CD8-positive, alpha-beta memory T cell (primary cell): ENCODE results near the gene CACNA1C. TPM values are rescaled to one million over a fixed set of nuclear protein-coding genes. Genes with fewer than 3 reads are reported as not detected.
A peak's percentile ranks its signal among the peaks of the same experiment; 100 is the strongest.

Source experiments
- CTCF ChIA-PET: fragments of 350-600 bp; sonication (Branson Sonifier 250); formaldehyde crosslinking; loops from one replicate; lab custom pipeline; 2021; ENCODE audit warnings: antibody characterized with exemption; lab: Charles Lee
- POLR2A ChIA-PET: fragments of 350-600 bp; sonication (Branson Sonifier 250); formaldehyde crosslinking; loops from one replicate; lab custom pipeline; 2021; ENCODE audit warnings: antibody characterized with exemption; lab: Charles Lee
- DNase-seq, 5 donors: peaks; one replicate each; pipeline versions ENCODE4 v3.0.0 to v3.0.0-alpha.2; 2020 to 2022; ENCODE audit warnings: mixed read lengths in 1 of 5
- H3K27ac ChIP-seq: one replicate; pipeline ENCODE4 v1.7.0; 2013; ENCODE audit warnings: low read depth, mild to moderate bottlenecking, low read length, moderate library complexity
- H3K27me3 ChIP-seq: 2 replicates; pipeline ENCODE4 v1.7.0; 2013; ENCODE audit warnings: low read length, mild to moderate bottlenecking; ENCODE audit not compliant: insufficient read depth, poor library complexity, severe bottlenecking
- H3K36me3 ChIP-seq: 2 replicates; pipeline ENCODE4 v1.7.0; 2013; ENCODE audit warnings: mild to moderate bottlenecking, low read length, moderate library complexity; ENCODE audit not compliant: insufficient read depth
- H3K4me1 ChIP-seq: 2 replicates; pipeline ENCODE4 v1.7.0; 2013; ENCODE audit warnings: mild to moderate bottlenecking, low read length, moderate library complexity; ENCODE audit not compliant: insufficient read depth
- H3K4me3 ChIP-seq: 2 replicates; pipeline ENCODE4 v1.7.0; 2013; ENCODE audit warnings: mild to moderate bottlenecking, low read length
- H3K9me3 ChIP-seq: 2 replicates; pipeline ENCODE4 v1.7.0; 2013; ENCODE audit warnings: mild to moderate bottlenecking, low read length
- H3K27ac Mint-ChIP-seq, 8 donors: one replicate each; pipeline ENCODE4 v1.8.0; 2020 to 2021; ENCODE audit warnings: mixed read lengths in 8 of 8, mild to moderate bottlenecking in 6 of 8, inconsistent platforms in 3 of 8, moderate library complexity in 3 of 8
- H3K27me3 Mint-ChIP-seq, 2 donors: one replicate each; pipeline ENCODE4 v1.8.0; 2020 to 2021; ENCODE audit warnings: mixed read lengths in 2 of 2, mild to moderate bottlenecking in 1 of 2, moderate library complexity in 1 of 2
- H3K36me3 Mint-ChIP-seq, 3 donors: one replicate each; pipeline ENCODE4 v1.8.0; 2020 to 2021; ENCODE audit warnings: mixed read lengths in 3 of 3, inconsistent platforms in 1 of 3, mild to moderate bottlenecking in 1 of 3
- H3K4me1 Mint-ChIP-seq, 3 donors: one replicate each; pipeline ENCODE4 v1.8.0; 2020 to 2021; ENCODE audit warnings: mixed read lengths in 3 of 3, inconsistent platforms in 1 of 3, mild to moderate bottlenecking in 1 of 3
- H3K4me3 Mint-ChIP-seq, 7 donors: one replicate each; pipeline ENCODE4 v1.8.0; 2020 to 2021; ENCODE audit warnings: mixed read lengths in 7 of 7, mild to moderate bottlenecking in 6 of 7, moderate library complexity in 4 of 7, inconsistent platforms in 2 of 7
- H3K9me3 Mint-ChIP-seq, 5 donors: one replicate each; pipeline ENCODE4 v1.8.0; 2020 to 2022; ENCODE audit warnings: mixed read lengths in 5 of 5, mild to moderate bottlenecking in 3 of 5, moderate library complexity in 2 of 5, inconsistent platforms in 1 of 5
- polyA plus RNA-seq: library from polyadenylated mRNA; unstranded; fragments of 300-500 nt; fragmentation: Illumina TruSeq; gene quantifications from one replicate; pipeline ENCODE4 v1.2.3, GENCODE V29; 2021
- total RNA-seq, 2 experiments: library from RNA; stranded (reverse); gene quantifications; one replicate each; pipeline ENCODE4 v1.2.3, GENCODE V29; 2021

Gene CACNA1C
- total and polyA plus RNA-seq, 3 experiments from 2014 or later, result 0.04 to 0.10 (median 0.04) TPM

- H3K27me3 Mint-ChIP-seq, result peaks cover 16 to 61% of the 10 kb centered on the region in 2 donors
- no peaks in the 10 kb centered on the region for H3K27me3 ChIP-seq
- ChIA-PET POLR2A (no interaction called here), CTCF (no interaction called here)
- no peaks in the 10 kb centered on the region for H3K36me3 ChIP-seq
- H3K4me1 Mint-ChIP-seq, result no peaks in the 10 kb centered on the region
- DNase-seq, result no peak
- no peaks in the 10 kb centered on the region for H3K36me3 Mint-ChIP-seq
- H3K9me3 Mint-ChIP-seq, result no peaks in the 10 kb centered on the region
- no peaks in the 10 kb centered on the region for H3K4me1 ChIP-seq
- H3K9me3 ChIP-seq, result no peaks in the 10 kb centered on the region
- no peak overlapping the region for H3K4me3 Mint-ChIP-seq
- no peak overlapping the region for H3K4me3 ChIP-seq
- H3K27ac ChIP-seq, result no peak overlapping the region
- no peak overlapping the region for H3K27ac Mint-ChIP-seq
Measured at GRCh38 chr12:2177003-2177402, 124.2 kb downstream of the CACNA1C start.

GRCh38 chr12:2177751-2178150 lies 125.0 kb downstream of the CACNA1C start:
- DNase-seq, result no peak
- H3K36me3 Mint-ChIP-seq, result no peaks in the 10 kb centered on the region
- no peaks in the 10 kb centered on the region for H3K9me3 Mint-ChIP-seq
- Histone ChIP-seq H3K4me3 (no peak overlapping the region), H3K27me3 (no peaks in the 10 kb centered on the region), H3K9me3 (no peaks in the 10 kb centered on the region), H3K4me1 (no peaks in the 10 kb centered on the region), H3K27ac (no peak overlapping the region), H3K36me3 (no peaks in the 10 kb centered on the region)
- peaks cover 16 to 63% of the 10 kb centered on the region in 2 donors for H3K27me3 Mint-ChIP-seq
- no peak overlapping the region for H3K4me3 Mint-ChIP-seq
- no peak overlapping the region for H3K27ac Mint-ChIP-seq
- CTCF ChIA-PET, result no interaction called here
- POLR2A ChIA-PET, result no interaction called here
- H3K4me1 Mint-ChIP-seq, result no peaks in the 10 kb centered on the region

- Mint-ChIP-seq H3K27ac (peak overlapping the region in 1 of 8 donors; percentile 44), H3K36me3 (no peaks in the 10 kb centered on the region), H3K4me1 (peaks cover 0 to 3% (median 0%) of the 10 kb centered on the region in 3 donors), H3K27me3 (peaks cover 12 to 65% of the 10 kb centered on the region in 2 donors), H3K9me3 (no peaks in the 10 kb centered on the region), H3K4me3 (no peak overlapping the region)
- no peak overlapping the region for H3K4me3 ChIP-seq
- no peaks in the 10 kb centered on the region for H3K9me3 ChIP-seq
- ChIA-PET POLR2A (no interaction called here), CTCF (no interaction called here)
- peaks cover 3% of the 10 kb centered on the region for H3K27me3 ChIP-seq
- no peaks in the 10 kb centered on the region for H3K4me1 ChIP-seq
- no peaks in the 10 kb centered on the region for H3K36me3 ChIP-seq
- DNase-seq, result no peak
- H3K27ac ChIP-seq, result no peak overlapping the region
Measured at GRCh38 chr12:2179058-2179457, 126.3 kb downstream of the CACNA1C start.

- Mint-ChIP-seq H3K9me3 (no peaks in the 10 kb centered on the region), H3K27ac (no peak overlapping the region)
Measured at GRCh38 chr12:2179953-2180736, 127.4 kb downstream of the CACNA1C start.

GRCh38 chr12:2180737-2181082 lies 127.9 kb downstream of the CACNA1C start:
- POLR2A ChIA-PET, result no interaction called here
- H3K9me3 ChIP-seq, result no peaks in the 10 kb centered on the region
- H3K4me1 Mint-ChIP-seq, result peaks cover 0 to 7% (median 4%) of the 10 kb centered on the region in 3 donors
- no peak for DNase-seq
- H3K36me3 Mint-ChIP-seq, result no peaks in the 10 kb centered on the region
- H3K4me1 ChIP-seq, result no peaks in the 10 kb centered on the region
- no peaks in the 10 kb centered on the region for H3K36me3 ChIP-seq
- no peak overlapping the region for H3K4me3 ChIP-seq
- no peak overlapping the region for H3K4me3 Mint-ChIP-seq
- H3K27ac ChIP-seq, result no peak overlapping the region
- peaks cover 14 to 72% of the 10 kb centered on the region in 2 donors for H3K27me3 Mint-ChIP-seq
- H3K27ac Mint-ChIP-seq, result no peak overlapping the region
- H3K9me3 Mint-ChIP-seq, result no peaks in the 10 kb centered on the region
- peaks cover 5% of the 10 kb centered on the region for H3K27me3 ChIP-seq
- CTCF ChIA-PET, result no interaction called here

More at GRCh38 chr12:2179953-2180736, 127.4 kb downstream of the CACNA1C start:
- no peak for DNase-seq
- no peaks in the 10 kb centered on the region for H3K9me3 ChIP-seq
- H3K27ac ChIP-seq, result no peak overlapping the region
- H3K4me3 ChIP-seq, result no peak overlapping the region
- peaks cover 0 to 7% (median 4%) of the 10 kb centered on the region in 3 donors for H3K4me1 Mint-ChIP-seq
- POLR2A ChIA-PET, result no interaction called here
- H3K36me3 ChIP-seq, result no peaks in the 10 kb centered on the region
- H3K27me3 ChIP-seq, result peaks cover 5% of the 10 kb centered on the region
- H3K27me3 Mint-ChIP-seq, result peaks cover 14 to 68% of the 10 kb centered on the region in 2 donors
- H3K36me3 Mint-ChIP-seq, result no peaks in the 10 kb centered on the region
- CTCF ChIA-PET, result no interaction called here
- H3K4me3 Mint-ChIP-seq, result no peak overlapping the region
- H3K4me1 ChIP-seq, result no peaks in the 10 kb centered on the region

GRCh38 chr12:2183556-2184541 lies 131.1 kb downstream of the CACNA1C start:
- H3K4me3 Mint-ChIP-seq, result no peak overlapping the region
- Histone ChIP-seq H3K27me3 (peaks cover 5% of the 10 kb centered on the region), H3K27ac (no peak overlapping the region), H3K36me3 (no peaks in the 10 kb centered on the region), H3K9me3 (no peaks in the 10 kb centered on the region), H3K4me3 (no peak overlapping the region), H3K4me1 (no peaks in the 10 kb centered on the region)
- CTCF ChIA-PET, result no interaction called here
- peaks cover 11 to 73% of the 10 kb centered on the region in 2 donors for H3K27me3 Mint-ChIP-seq
- no peak for DNase-seq
- POLR2A ChIA-PET, result no interaction called here
- H3K27ac Mint-ChIP-seq, result no peak overlapping the region
- no peaks in the 10 kb centered on the region for H3K36me3 Mint-ChIP-seq
- peaks cover 0 to 7% (median 4%) of the 10 kb centered on the region in 3 donors for H3K4me1 Mint-ChIP-seq
- H3K9me3 Mint-ChIP-seq, result no peaks in the 10 kb centered on the region

GRCh38 chr12:2185751-2186341 lies 133.1 kb downstream of the CACNA1C start:
- Mint-ChIP-seq H3K9me3 (no peaks in the 10 kb centered on the region), H3K27ac (no peak overlapping the region), H3K36me3 (no peaks in the 10 kb centered on the region), H3K4me1 (peaks cover 0 to 7% (median 4%) of the 10 kb centered on the region in 3 donors), H3K27me3 (peaks cover 6 to 56% of the 10 kb centered on the region in 2 donors), H3K4me3 (no peak overlapping the region)
- Histone ChIP-seq H3K27me3 (peaks cover 5% of the 10 kb centered on the region), H3K27ac (no peak overlapping the region), H3K4me3 (no peak overlapping the region), H3K4me1 (no peaks in the 10 kb centered on the region), H3K9me3 (no peaks in the 10 kb centered on the region), H3K36me3 (no peaks in the 10 kb centered on the region)
- ChIA-PET CTCF (no interaction called here), POLR2A (no interaction called here)
- no peak for DNase-seq
